Measurements from ENCODE around the gene GFOD1.
"Not testable (repeated sequence)": the region's sequence is repeated elsewhere in the genome, so short reads cannot be mapped to it uniquely, and the experiment has no call there.

The GFOD1 gene

DNA sequence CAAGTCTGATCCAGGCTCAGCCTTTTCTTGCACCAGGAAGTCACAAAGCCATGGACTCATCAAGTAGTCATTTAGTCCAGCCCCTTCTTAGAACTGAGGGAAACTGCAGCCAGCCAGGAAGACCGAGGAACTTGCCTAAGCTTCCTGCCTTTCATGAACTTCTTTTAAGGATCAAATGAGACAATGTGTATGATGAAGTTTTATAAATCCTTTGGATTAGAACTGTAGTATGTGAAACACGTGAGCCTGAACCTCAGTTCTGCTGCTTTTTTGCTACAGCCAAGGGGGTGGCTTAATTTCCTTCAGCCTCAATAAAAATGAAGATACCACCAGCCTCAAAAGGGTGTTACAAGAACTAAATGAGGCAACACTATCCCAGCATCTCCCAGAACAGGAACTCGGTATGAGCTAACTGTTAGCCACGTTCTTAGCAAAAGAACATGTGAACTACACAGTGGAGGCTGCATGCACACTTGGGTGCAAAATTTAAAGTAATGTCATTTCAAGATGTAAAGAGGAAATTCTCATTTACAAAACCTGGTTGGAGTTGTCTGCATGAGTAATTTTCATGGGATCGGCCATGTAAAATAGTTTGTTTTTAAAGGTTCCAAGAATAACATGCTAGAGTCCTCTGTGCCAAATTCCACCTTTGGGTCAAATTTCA, 83.0 kb downstream of the GFOD1 start:
- no peak for DNase-seq (ENCODE audit: low read depth)

- DNase-seq (ENCODE audit: low read depth) = no peak
Observed at GRCh38 chr6:13402711-13403110, 84.7 kb downstream of the GFOD1 start.

GRCh38 chr6:13400772-13401171, 86.6 kb downstream of the GFOD1 start:
- DNase-seq (ENCODE audit: low read depth) = no peak

- DNase-seq (ENCODE audit: low read depth) = no peak
Observed at GRCh38 chr6:13398421-13398994, 88.9 kb downstream of the GFOD1 start.

- no peak for DNase-seq (ENCODE audit: low read depth)
Observed at GRCh38 chr6:13398069-13398381, 89.4 kb downstream of the GFOD1 start.

- DNase-seq (ENCODE audit: low read depth) = no peak
Observed at GRCh38 chr6:13397359-13398068, 89.9 kb downstream of the GFOD1 start.

- DNase-seq (ENCODE audit: low read depth) = no peak
Observed at GRCh38 chr6:13396241-13396792, 91.1 kb downstream of the GFOD1 start.

GRCh38 chr6:13395272-13396237, 91.8 kb downstream of the GFOD1 start:
- DNase-seq (ENCODE audit: low read depth) = no peak

DNA sequence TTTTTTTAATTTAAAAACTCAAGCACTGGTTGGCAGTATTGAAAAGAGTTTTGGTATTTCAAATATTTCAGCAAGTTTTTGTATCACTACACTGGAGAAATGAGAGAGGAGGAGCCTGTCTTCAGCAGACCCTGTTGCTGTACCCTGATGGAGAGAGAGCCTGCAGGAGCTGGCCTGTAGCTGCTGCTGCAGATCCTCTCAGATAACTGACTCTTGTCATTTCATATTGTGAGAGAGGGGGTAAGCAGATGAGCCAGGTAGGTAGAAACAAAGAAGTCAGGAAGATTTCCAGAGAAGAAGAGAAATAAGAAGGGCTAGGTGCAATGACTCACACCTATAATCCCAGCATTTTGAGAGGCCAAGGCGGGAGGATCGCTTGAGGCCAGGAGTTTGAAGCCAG, 94.9 kb downstream of the GFOD1 start:
- DNase-seq (ENCODE audit: low read depth) = no peak

DNA sequence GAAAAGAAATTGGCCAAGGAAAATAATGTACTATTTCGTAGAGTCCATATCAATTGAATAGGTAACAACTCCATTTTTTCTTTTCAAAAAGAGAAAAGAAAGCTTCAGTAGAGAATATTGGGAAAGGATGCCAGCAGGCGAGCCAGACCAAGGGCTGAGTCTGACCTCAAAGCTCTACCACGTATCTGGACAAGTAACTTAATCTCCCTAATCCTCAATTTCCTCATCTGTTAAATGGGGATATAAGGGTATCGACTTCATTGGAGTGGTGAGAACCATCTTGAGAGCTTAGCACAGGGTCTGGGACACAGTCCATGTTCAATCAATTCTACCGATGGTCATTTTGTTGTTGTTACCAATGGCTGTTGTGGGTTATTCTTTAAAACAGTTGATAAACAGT, 95.9 kb downstream of the GFOD1 start:
- no peak for DNase-seq (ENCODE audit: low read depth)

DNA sequence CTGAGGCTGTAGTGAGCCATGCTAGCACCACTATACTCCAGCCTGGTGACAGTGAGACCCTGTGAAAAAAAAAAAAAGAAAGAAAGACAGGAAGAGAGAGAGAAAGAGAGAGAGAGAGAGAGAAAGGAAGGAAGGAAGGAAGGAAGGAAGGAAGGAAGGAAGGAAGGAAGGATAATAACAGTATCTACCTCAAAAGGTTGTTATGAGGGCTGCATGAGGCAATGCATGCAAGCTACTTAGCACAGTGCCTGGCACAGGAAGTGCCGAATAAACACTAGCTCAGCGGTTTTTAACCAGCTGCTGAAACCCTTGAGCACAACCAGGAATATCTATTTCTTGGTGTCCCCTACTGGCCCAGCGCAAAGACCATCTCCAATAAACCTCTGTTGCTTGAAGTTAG, 96.7 kb downstream of the GFOD1 start:
- no peak for DNase-seq (ENCODE audit: low read depth)

DNA sequence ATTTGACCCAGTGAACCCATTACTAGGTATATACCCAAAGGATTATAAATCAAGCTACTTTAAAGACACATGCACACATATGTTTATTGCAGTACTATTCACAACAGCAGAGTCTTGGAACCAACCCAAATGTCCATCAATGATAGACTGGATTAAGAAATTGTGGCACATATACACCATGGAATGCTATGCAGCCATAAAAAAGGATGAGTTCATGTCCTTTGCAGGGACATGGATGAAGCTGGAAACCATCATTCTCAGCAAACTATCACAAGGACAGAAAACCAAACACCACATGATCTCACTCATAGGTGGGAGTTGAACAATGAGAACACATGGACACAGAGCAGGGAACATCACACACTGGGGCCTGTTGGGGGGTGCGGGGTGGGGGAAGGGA, 98.2 kb downstream of the GFOD1 start:
- not testable (repeated sequence) for DNase-seq (ENCODE audit: low read depth)

DNA sequence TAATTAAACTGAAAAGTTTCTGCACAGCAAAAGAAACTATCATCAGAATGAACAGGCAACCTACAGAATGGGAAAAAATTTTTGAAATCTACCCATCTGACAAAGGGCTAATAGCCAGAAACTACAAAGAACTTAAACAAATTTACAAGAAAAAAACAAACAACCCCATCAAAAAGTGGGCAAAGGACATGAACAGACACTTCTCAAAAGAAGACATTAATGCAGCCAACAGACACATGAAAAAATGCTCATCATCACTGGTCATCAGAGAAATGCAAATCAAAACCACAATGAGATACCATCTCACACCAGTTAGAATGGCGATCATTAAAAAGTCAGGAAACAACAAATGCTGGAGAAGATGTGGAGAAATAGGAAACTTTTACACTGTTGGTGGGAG, 98.6 kb downstream of the GFOD1 start:
- DNase-seq (ENCODE audit: low read depth) = not testable (repeated sequence)

- no peak for DNase-seq (ENCODE audit: low read depth)
Observed at GRCh38 chr6:13384966-13385365, 102.4 kb downstream of the GFOD1 start.

DNA sequence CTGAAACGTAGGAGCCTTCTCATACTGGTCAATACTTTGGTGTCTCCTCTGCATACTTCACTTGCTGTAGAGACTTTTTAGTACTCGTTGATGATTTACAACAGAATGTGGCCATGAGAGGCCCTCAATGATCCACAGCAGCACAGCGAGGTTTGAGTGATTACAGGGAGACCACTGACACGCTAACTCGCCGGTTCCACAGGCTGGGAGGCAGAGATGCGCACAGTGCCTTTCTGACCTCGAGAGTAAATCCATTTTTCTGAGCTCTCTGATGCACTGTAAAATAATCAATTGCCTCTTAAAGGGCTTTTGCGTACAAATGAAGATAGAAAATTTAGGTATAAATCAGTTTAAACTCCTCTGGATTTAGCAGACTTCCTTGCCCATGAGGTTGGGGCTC, 102.9 kb downstream of the GFOD1 start:
- no peak for DNase-seq (ENCODE audit: low read depth)

GRCh38 chr6:13383328-13384163, 103.9 kb downstream of the GFOD1 start:
- DNase-seq (ENCODE audit: low read depth) = no peak

DNA sequence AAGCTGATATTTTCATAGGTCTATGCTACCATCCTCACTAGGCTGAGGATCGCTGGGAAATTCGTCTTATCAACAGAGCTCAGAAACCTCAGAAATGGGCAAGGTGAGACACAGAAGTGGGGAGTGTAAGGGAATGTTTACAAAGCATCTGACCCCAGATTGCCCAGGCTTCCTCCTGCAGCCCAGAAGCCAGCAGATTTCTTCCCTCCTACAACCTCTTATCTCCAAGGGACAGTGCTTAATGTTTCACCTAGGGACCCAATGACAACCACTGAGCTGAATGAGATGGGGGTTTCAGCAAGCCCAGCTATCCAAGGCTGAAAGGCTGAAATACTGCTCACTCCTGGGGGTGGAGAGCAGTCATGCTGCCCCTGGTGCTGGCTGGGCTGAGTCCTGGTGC, 106.6 kb downstream of the GFOD1 start:
- no peak for DNase-seq (ENCODE audit: low read depth)

DNA sequence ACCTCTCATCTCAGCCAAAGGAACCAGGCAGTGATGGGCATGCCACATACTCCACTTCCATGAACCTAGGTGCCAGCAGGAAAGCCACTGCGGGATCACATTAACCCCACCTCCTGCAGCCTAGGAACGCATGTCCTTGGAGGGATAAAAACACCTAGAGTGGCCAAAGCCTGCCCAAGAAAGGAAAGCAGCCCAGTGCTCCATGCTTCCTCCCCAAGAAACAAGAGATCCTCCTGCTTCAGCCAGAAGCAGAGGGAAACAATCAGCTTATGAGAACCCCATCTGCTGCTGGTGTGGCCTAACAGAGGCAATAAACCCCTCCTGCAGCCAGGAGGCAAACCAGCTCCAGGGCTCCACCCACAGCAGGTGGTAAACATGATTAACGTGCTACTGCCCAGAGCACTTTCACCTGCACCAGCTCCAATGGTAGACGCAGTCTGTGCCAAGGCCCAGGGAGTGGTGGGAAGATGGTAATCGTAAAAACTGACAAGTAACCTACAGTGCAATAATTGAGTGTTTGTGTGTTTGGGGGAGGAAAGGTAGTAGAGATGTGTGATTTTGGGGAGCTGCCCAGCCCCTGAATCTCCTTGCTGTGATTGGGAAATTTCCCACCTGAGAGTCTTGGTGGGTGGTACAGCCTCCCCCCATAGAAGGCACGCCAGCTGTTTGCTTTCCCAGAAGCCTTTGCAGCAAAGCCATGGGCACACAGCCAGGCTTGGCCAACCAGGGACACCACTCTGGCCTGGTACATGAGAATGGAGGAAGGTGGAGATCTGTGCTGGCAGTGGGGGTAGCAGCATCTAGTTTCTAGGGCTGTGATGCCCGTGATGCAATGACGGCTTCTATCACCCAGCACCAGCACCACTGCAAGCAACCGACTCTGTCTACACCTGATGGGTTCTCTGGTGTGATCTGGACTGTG, 108.5 kb downstream of the GFOD1 start:
- no peak for DNase-seq (ENCODE audit: low read depth)

- DNase-seq (ENCODE audit: low read depth) = no peak
Observed at GRCh38 chr6:13377054-13377758, 110.2 kb downstream of the GFOD1 start.

All from stimulated activated CD8-positive, alpha-beta memory T cell treated with anti-CD3 and anti-CD28 coated beads, Interleukin-12 subunit alpha, Interleukin-12 subunit beta, amount 100 ng/mL, for 4 hours (primary cell).